GM23338 (cell line): ENCODE data around the gene ADAMTS18. TPM values are rescaled to one million over a fixed set of nuclear protein-coding genes. Genes with fewer than 3 reads are reported as not detected.

Experiments used
- ATAC-seq: fragments of 200-7000 bp; cut with Tn5 transposase; 3 replicates; pipeline ENCODE4 v1.9.1; 2020
- DNase-seq: peaks from one replicate; pipeline ENCODE4 v3.0.0-alpha.2; 2015; ENCODE audit warnings: low spot score
- H2AFZ ChIP-seq: fragments of 200-600 bp; sonication (generic); 2 replicates; pipeline ENCODE4 v1.8.0; 2016; ENCODE audit warnings: antibody characterized with exemption, mild to moderate bottlenecking, moderate library complexity
- H3F3A ChIP-seq: fragments of 200-600 bp; sonication (generic); replicated peaks from 2 replicates; pipeline ENCODE4 v1.8.0; 2017; ENCODE audit warnings: antibody characterized with exemption, mixed run types, low read depth
- H3K27ac ChIP-seq: fragments of 200-600 bp; sonication (generic); 2 replicates; pipeline ENCODE4 v1.6.1; 2016; ENCODE audit warnings: low read depth
- H3K27me3 ChIP-seq: fragments of 200-600 bp; sonication (generic); 2 replicates; pipeline ENCODE4 v1.8.0; 2016; ENCODE audit warnings: mild to moderate bottlenecking, mixed run types, moderate library complexity; ENCODE audit not compliant: insufficient read depth
- H3K36me3 ChIP-seq: fragments of 200-600 bp; sonication (generic); 2 replicates; pipeline ENCODE4 v1.8.0; 2016; ENCODE audit warnings: mild to moderate bottlenecking; ENCODE audit not compliant: insufficient read depth
- H3K4me1 ChIP-seq: fragments of 200-600 bp; sonication (generic); 2 replicates; pipeline ENCODE4 v1.8.0; 2016; ENCODE audit warnings: mild to moderate bottlenecking, moderate library complexity; ENCODE audit not compliant: insufficient read depth
- H3K4me2 ChIP-seq: fragments of 200-600 bp; sonication (generic); 2 replicates; pipeline ENCODE4 v1.7.1; 2017; ENCODE audit warnings: mixed run types
- H3K4me3 ChIP-seq: fragments of 200-600 bp; sonication (generic); 2 replicates; pipeline ENCODE4 v1.6.1; 2016; ENCODE audit warnings: mixed run types
- H3K79me2 ChIP-seq: fragments of 200-600 bp; sonication (generic); replicated peaks from 2 replicates; pipeline ENCODE4 v1.8.0; 2017; ENCODE audit warnings: mild to moderate bottlenecking; ENCODE audit not compliant: insufficient read depth
- H3K9me2 ChIP-seq: fragments of 200-600 bp; sonication (generic); 2 replicates; pipeline ENCODE4 v1.8.0; 2017; ENCODE audit not compliant: insufficient read depth
- H4K20me1 ChIP-seq: fragments of 200-600 bp; sonication (generic); replicated peaks from 2 replicates; pipeline ENCODE4 v1.8.0; 2017; ENCODE audit warnings: mild to moderate bottlenecking; ENCODE audit not compliant: insufficient read depth
- H3K27ac Mint-ChIP-seq: 2 replicates; pipeline ENCODE4 v1.8.0; 2020; ENCODE audit warnings: inconsistent platforms, mild to moderate bottlenecking, moderate library complexity, mixed read lengths
- H3K27me3 Mint-ChIP-seq: 3 replicates; pipeline ENCODE4 v1.8.0; 2022; ENCODE audit warnings: low read depth, mild to moderate bottlenecking, moderate library complexity, mixed read lengths, inconsistent platforms; ENCODE audit not compliant: insufficient read depth, poor library complexity
- H3K36me3 Mint-ChIP-seq: 3 replicates; pipeline ENCODE4 v1.8.0; 2021; ENCODE audit warnings: low read depth, mild to moderate bottlenecking, inconsistent platforms, moderate library complexity, mixed read lengths
- H3K4me1 Mint-ChIP-seq: 3 replicates; pipeline ENCODE4 v1.8.0; 2020; ENCODE audit warnings: mild to moderate bottlenecking, inconsistent platforms, mixed read lengths
- H3K4me3 Mint-ChIP-seq: 3 replicates; pipeline ENCODE4 v1.8.0; 2021; ENCODE audit warnings: moderate library complexity, mild to moderate bottlenecking, inconsistent platforms, mixed read lengths
- H3K9me3 Mint-ChIP-seq: 3 replicates; pipeline ENCODE4 v1.8.0; 2020; ENCODE audit warnings: moderate library complexity, mild to moderate bottlenecking, inconsistent platforms, mixed read lengths
- CTCF ChIP-seq, 2 experiments: fragments of 200-600 bp in 1 of 2; sonication (generic) in 1 of 2; conservative IDR thresholded peaks; 2 replicates each; pipeline versions ENCODE4 v1.5.1 to v1.6.1; 2016 to 2017; ENCODE audit warnings: antibody characterized with exemption in 2 of 2, low read depth in 2 of 2, mild to moderate bottlenecking in 2 of 2, moderate library complexity in 1 of 2
- ETS1 ChIP-seq: IDR thresholded peaks from 2 replicates; pipeline ENCODE4 v1.6.1; 2016; ENCODE audit warnings: antibody characterized with exemption
- EZH2 ChIP-seq: fragments of 200-600 bp; sonication (generic); IDR thresholded peaks from one replicate; pipeline ENCODE4 v1.8.0; 2017; ENCODE audit warnings: antibody characterized with exemption, mild to moderate bottlenecking, low read depth; ENCODE audit not compliant: unreplicated experiment
- EZH2phosphoT487 ChIP-seq: fragments of 200-600 bp; sonication (generic); IDR thresholded peaks from one replicate; pipeline ENCODE4 v1.8.1; 2018; ENCODE audit warnings: antibody characterized with exemption; ENCODE audit not compliant: unreplicated experiment
- NANOG ChIP-seq: IDR thresholded peaks from 2 replicates; pipeline ENCODE4 v1.6.1; 2016; ENCODE audit warnings: antibody characterized with exemption, borderline replicate concordance
- REST ChIP-seq: IDR thresholded peaks from one replicate; pipeline ENCODE4 v1.6.1; 2018; ENCODE audit warnings: antibody characterized with exemption; ENCODE audit not compliant: unreplicated experiment
- STAT1 ChIP-seq: IDR thresholded peaks from one replicate; pipeline ENCODE4 v1.6.1; 2016; ENCODE audit warnings: antibody characterized with exemption; ENCODE audit not compliant: unreplicated experiment
- ZNF114 ChIP-seq: fragments of 250-450 bp; sonication (Bioruptor Pico); IDR thresholded peaks from 2 replicates; pipeline ENCODE4 v1.5.0; 2020; ENCODE audit warnings: mild to moderate bottlenecking, moderate library complexity
- ZNF462 ChIP-seq: fragments of 250-450 bp; sonication (Bioruptor Pico); IDR thresholded peaks from 2 replicates; pipeline ENCODE4 v1.5.0; 2020; ENCODE audit warnings: mild to moderate bottlenecking, moderate library complexity
- polyA plus RNA-seq: library from polyadenylated mRNA; unstranded; fragments of >200 nt; fragmentation: Nextera tagmentation; extraction: Ambion mirVana; gene quantifications from 2 replicates; pipeline ENCODE4 v1.2.1, GENCODE V29; 2016
- total RNA-seq: library from RNA; depleted of rRNA; stranded (reverse); fragments of >200 nt; shearing (Covaris generic); gene quantifications from 2 replicates; pipeline ENCODE4 v1.2.3, GENCODE V29; 2014

ADAMTS18 gene
- total and polyA plus RNA-seq, 2 experiments from 2014 or later, result 0.15 to 0.90 TPM

- TF ChIP-seq REST (no peak), CTCF (conservative IDR thresholded peaks at IDR 0.05; ENCODE audit: low read depth in 2 of 2) (no peak), NANOG (no peak)
Measured at GRCh38 chr16:77409311-77409710, 25.5 kb downstream of the ADAMTS18 start (continued).

GRCh38 chr16:77408607-77409006, 26.2 kb downstream of the ADAMTS18 start:
- Histone ChIP-seq H3K27ac (no peak overlapping the region), H3K4me3 (no peak overlapping the region), H3K9me2 (peaks cover 10% of the 10 kb centered on the region; the same call in 1 of the 2 replicates), H3K27me3 (no peaks in the 10 kb centered on the region), H2AFZ (no peak overlapping the region), H3K4me1 (peaks cover 9% of the 10 kb centered on the region; the same call in 1 of the 2 replicates), H4K20me1 (no peaks in the 10 kb centered on the region), H3K36me3 (no peaks in the 10 kb centered on the region), H3K79me2 (no peaks in the 10 kb centered on the region), H3K4me2 (no peak overlapping the region), H3F3A (no peaks in the 10 kb centered on the region)
- no peaks in the 10 kb centered on the region; the same call in 2 of the 3 replicates for H3K36me3 Mint-ChIP-seq
- DNase-seq, result no peak
- H3K4me1 Mint-ChIP-seq, result peaks cover 12% of the 10 kb centered on the region; the same call in 2 of the 3 replicates
- no peak overlapping the region for H3K27ac Mint-ChIP-seq
- no peaks in the 10 kb centered on the region; the same call in 2 of the 3 replicates for H3K9me3 Mint-ChIP-seq
- H3K27me3 Mint-ChIP-seq, result no peaks in the 10 kb centered on the region
- H3K4me3 Mint-ChIP-seq, result no peak overlapping the region
- ATAC-seq, result no peak
- TF ChIP-seq ZNF462 (no peak), ETS1 (no peak), ZNF114 (no peak), STAT1 (no peak), EZH2 (no peak), EZH2phosphoT487 (no peak)
